Nephron progenitor cell (in vitro differentiated cells): ENCODE results near the gene CCN6.
"Not testable (repeated sequence)": the region's sequence is repeated elsewhere in the genome, so short reads cannot be mapped to it uniquely, and the experiment has no call there.

Experiments used
- DNase-seq: peaks from one replicate; pipeline ENCODE4 v3.0.0; 2021
- H3K27ac Mint-ChIP-seq: 2 replicates; pipeline ENCODE4 v1.8.0; 2021; ENCODE audit warnings: mild to moderate bottlenecking, moderate library complexity, mixed read lengths
- H3K27me3 Mint-ChIP-seq: 2 replicates; pipeline ENCODE4 v1.8.0; 2021; ENCODE audit warnings: mild to moderate bottlenecking, low read depth, mixed read lengths; ENCODE audit not compliant: poor library complexity
- H3K36me3 Mint-ChIP-seq: 2 replicates; pipeline ENCODE4 v1.8.0; 2021; ENCODE audit warnings: low read depth, mixed read lengths
- H3K4me1 Mint-ChIP-seq: 2 replicates; pipeline ENCODE4 v1.8.0; 2021; ENCODE audit warnings: mixed read lengths
- H3K4me3 Mint-ChIP-seq: 2 replicates; pipeline ENCODE4 v1.8.0; 2021; ENCODE audit warnings: mild to moderate bottlenecking, moderate library complexity, mixed read lengths
- H3K9me3 Mint-ChIP-seq: 2 replicates; pipeline ENCODE4 v1.8.0; 2021; ENCODE audit warnings: mild to moderate bottlenecking, moderate library complexity, mixed read lengths
- CTCF ChIP-seq: fragments of 200-600 bp; sonication (generic); IDR thresholded peaks from 2 replicates; pipeline ENCODE4 v1.5.0; 2021; ENCODE audit warnings: antibody characterized with exemption

Gene CCN6

GRCh38 chr6:112049026-112049799 is 4.7 kb upstream of the CCN6 start:
- H3K36me3 Mint-ChIP-seq, result no peaks in the 10 kb centered on the region
- peaks cover 18% of the 10 kb centered on the region for H3K9me3 Mint-ChIP-seq
- no peak for DNase-seq
- TF ChIP-seq CTCF, result no peak
- H3K27me3 Mint-ChIP-seq, result peaks cover 11% of the 10 kb centered on the region
- H3K27ac Mint-ChIP-seq, result no peak overlapping the region
- H3K4me1 Mint-ChIP-seq, result peaks cover 11% of the 10 kb centered on the region
- H3K4me3 Mint-ChIP-seq, result no peak overlapping the region

GRCh38 chr6:112049996-112050395 is 3.9 kb upstream of the CCN6 start:
- Mint-ChIP-seq H3K27me3 (peaks cover 8% of the 10 kb centered on the region), H3K4me3 (no peak overlapping the region), H3K9me3 (peaks cover 18% of the 10 kb centered on the region), H3K4me1 (peaks cover 3% of the 10 kb centered on the region), H3K27ac (no peak overlapping the region), H3K36me3 (no peaks in the 10 kb centered on the region)
- TF ChIP-seq CTCF, result no peak
- DNase-seq, result no peak

- TF ChIP-seq CTCF, result no peak
- peaks cover 18% of the 10 kb centered on the region for H3K9me3 Mint-ChIP-seq
- no peaks in the 10 kb centered on the region for H3K4me1 Mint-ChIP-seq
- no peaks in the 10 kb centered on the region for H3K36me3 Mint-ChIP-seq
- H3K4me3 Mint-ChIP-seq, result no peak overlapping the region
- peaks cover 8% of the 10 kb centered on the region for H3K27me3 Mint-ChIP-seq
- no peak overlapping the region for H3K27ac Mint-ChIP-seq
- no peak for DNase-seq
These were observed 3.5 kb upstream of the CCN6 start for GRCh38 chr6:112050429-112050828.

GRCh38 chr6:112051251-112051740 is 2.6 kb upstream of the CCN6 start:
- not testable (repeated sequence) for H3K27ac Mint-ChIP-seq, H3K27me3 Mint-ChIP-seq, DNase-seq, H3K4me1 Mint-ChIP-seq, H3K36me3 Mint-ChIP-seq, H3K4me3 Mint-ChIP-seq
- H3K9me3 Mint-ChIP-seq, result peaks cover 18% of the 10 kb centered on the region

GRCh38 chr6:112054555-112055190 is 769 bp downstream of the CCN6 start:
- Mint-ChIP-seq H3K4me3 (no peak overlapping the region), H3K9me3 (peaks cover 9% of the 10 kb centered on the region), H3K36me3 (no peaks in the 10 kb centered on the region), H3K27me3 (peaks cover 8% of the 10 kb centered on the region), H3K27ac (no peak overlapping the region), H3K4me1 (no peaks in the 10 kb centered on the region)
- TF ChIP-seq CTCF, result no peak
- no peak for DNase-seq

GRCh38 chr6:112058243-112059032 is 4.5 kb downstream of the CCN6 start:
- H3K4me3 Mint-ChIP-seq, result no peak overlapping the region
- H3K4me1 Mint-ChIP-seq, result no peaks in the 10 kb centered on the region
- peaks cover 4% of the 10 kb centered on the region for H3K27me3 Mint-ChIP-seq
- H3K9me3 Mint-ChIP-seq, result no peaks in the 10 kb centered on the region
- no peak for DNase-seq
- TF ChIP-seq CTCF, result no peak
- no peaks in the 10 kb centered on the region for H3K36me3 Mint-ChIP-seq
- H3K27ac Mint-ChIP-seq, result no peak overlapping the region
